T-helper 2 cell treated with Interferon-gamma antibody and Interleukin-4, amounts not matched to agents 5 μg/mL and 100 μg/mL, for 36 hours (primary cell): ENCODE data around the gene ZNF496.
"Not testable (repeated sequence)": the region's sequence is repeated elsewhere in the genome, so short reads cannot be mapped to it uniquely, and the experiment has no call there.

ENCODE experiments used
- DNase-seq: peaks from one replicate; pipeline ENCODE4 v3.0.0; 2021; ENCODE audit warnings: low spot score
- H3K27ac Mint-ChIP-seq: one replicate; pipeline ENCODE4 v1.8.0; 2021; ENCODE audit warnings: mild to moderate bottlenecking, mixed read lengths
- H3K27me3 Mint-ChIP-seq: one replicate; pipeline ENCODE4 v1.8.0; 2021; ENCODE audit warnings: low read depth, mixed read lengths
- H3K36me3 Mint-ChIP-seq: one replicate; pipeline ENCODE4 v1.8.0; 2021; ENCODE audit warnings: low read depth, mixed read lengths
- H3K4me1 Mint-ChIP-seq: one replicate; pipeline ENCODE4 v1.8.0; 2021; ENCODE audit warnings: low read depth, mixed read lengths
- H3K4me3 Mint-ChIP-seq: one replicate; pipeline ENCODE4 v1.8.0; 2022; ENCODE audit warnings: mild to moderate bottlenecking, moderate library complexity, mixed read lengths
- H3K9me3 Mint-ChIP-seq: one replicate; pipeline ENCODE4 v1.8.0; 2021; ENCODE audit warnings: mixed read lengths

Gene ZNF496

GRCh38 chr1:247331525-247332214 is at the start of gene ZNF496:
TSS of gene ZNF496 (minus strand) at chr1:247331867. CDS start at chr1:247329578, 2,289 bp downstream.
- H3K27me3 Mint-ChIP-seq, result no peaks in the 10 kb centered on the region
- peaks cover 19% of the 10 kb centered on the region for H3K4me1 Mint-ChIP-seq
- peak within 1 kb of the TSS; percentile 87 for H3K4me3 Mint-ChIP-seq
- peaks cover 11% of the 10 kb centered on the region for H3K36me3 Mint-ChIP-seq
- H3K27ac Mint-ChIP-seq, result peak within 1 kb of the TSS; percentile 94
- peak; percentile 50 for DNase-seq
- H3K9me3 Mint-ChIP-seq, result no peaks in the 10 kb centered on the region

- Mint-ChIP-seq H3K4me1 (peaks cover 2% of the 10 kb centered on the region), H3K9me3 (no peaks in the 10 kb centered on the region), H3K27ac (no peak overlapping the region), H3K4me3 (no peak overlapping the region), H3K36me3 (no peaks in the 10 kb centered on the region), H3K27me3 (peaks cover 19% of the 10 kb centered on the region)
- no peak for DNase-seq
These were observed 46.8 kb upstream of the ZNF496 start for GRCh38 chr1:247378334-247379073.

- H3K9me3 Mint-ChIP-seq, H3K4me1 Mint-ChIP-seq, DNase-seq, H3K4me3 Mint-ChIP-seq, H3K27ac Mint-ChIP-seq, H3K36me3 Mint-ChIP-seq: not testable (repeated sequence)
- H3K27me3 Mint-ChIP-seq, result peaks cover 18% of the 10 kb centered on the region
These were observed 46.0 kb upstream of the ZNF496 start for GRCh38 chr1:247377656-247378055.

GRCh38 chr1:247376659-247377058 is 45.0 kb upstream of the ZNF496 start:
- no peak overlapping the region for H3K4me3 Mint-ChIP-seq
- no peak overlapping the region for H3K27ac Mint-ChIP-seq
- no peaks in the 10 kb centered on the region for H3K36me3 Mint-ChIP-seq
- peaks cover 18% of the 10 kb centered on the region for H3K27me3 Mint-ChIP-seq
- H3K4me1 Mint-ChIP-seq, result peaks cover 6% of the 10 kb centered on the region
- H3K9me3 Mint-ChIP-seq, result no peaks in the 10 kb centered on the region
- DNase-seq, result no peak

GRCh38 chr1:247375747-247376146 is 44.1 kb upstream of the ZNF496 start:
- no peak for DNase-seq
- Mint-ChIP-seq H3K36me3 (no peaks in the 10 kb centered on the region), H3K27me3 (peaks cover 18% of the 10 kb centered on the region)

GRCh38 chr1:247374651-247375334 is 43.1 kb upstream of the ZNF496 start:
- not testable (repeated sequence) for H3K36me3 Mint-ChIP-seq, DNase-seq, H3K27ac Mint-ChIP-seq, H3K4me3 Mint-ChIP-seq, H3K4me1 Mint-ChIP-seq, H3K9me3 Mint-ChIP-seq
- peaks cover 18% of the 10 kb centered on the region for H3K27me3 Mint-ChIP-seq

More at GRCh38 chr1:247375747-247376146, 44.1 kb upstream of the ZNF496 start:
- H3K4me1 Mint-ChIP-seq, result peaks cover 6% of the 10 kb centered on the region
- H3K4me3 Mint-ChIP-seq, result no peak overlapping the region
- H3K27ac Mint-ChIP-seq, result no peak overlapping the region
- H3K9me3 Mint-ChIP-seq, result no peaks in the 10 kb centered on the region

- H3K36me3 Mint-ChIP-seq, result no peaks in the 10 kb centered on the region
- peak overlapping the region; percentile 58 for H3K4me3 Mint-ChIP-seq
- H3K27me3 Mint-ChIP-seq, result peaks cover 18% of the 10 kb centered on the region
- H3K9me3 Mint-ChIP-seq, result no peaks in the 10 kb centered on the region
- DNase-seq, result peak; percentile 33
- H3K4me1 Mint-ChIP-seq, result peaks cover 6% of the 10 kb centered on the region
- H3K27ac Mint-ChIP-seq, result no peak overlapping the region
These were observed 42.1 kb upstream of the ZNF496 start for GRCh38 chr1:247373721-247374141.

GRCh38 chr1:247371801-247372259 is 40.2 kb upstream of the ZNF496 start:
- H3K27ac Mint-ChIP-seq, result no peak overlapping the region
- H3K36me3 Mint-ChIP-seq, result no peaks in the 10 kb centered on the region
- H3K4me1 Mint-ChIP-seq, result peaks cover 6% of the 10 kb centered on the region
- H3K9me3 Mint-ChIP-seq, result no peaks in the 10 kb centered on the region
- H3K27me3 Mint-ChIP-seq, result peaks cover 18% of the 10 kb centered on the region
- no peak overlapping the region for H3K4me3 Mint-ChIP-seq
- no peak for DNase-seq

- Mint-ChIP-seq H3K27me3 (peaks cover 18% of the 10 kb centered on the region), H3K4me1 (peaks cover 6% of the 10 kb centered on the region), H3K4me3 (no peak overlapping the region), H3K27ac (no peak overlapping the region), H3K9me3 (peaks cover 1% of the 10 kb centered on the region), H3K36me3 (no peaks in the 10 kb centered on the region)
- DNase-seq, result no peak
These were observed 39.4 kb upstream of the ZNF496 start for GRCh38 chr1:247370786-247371732.

GRCh38 chr1:247368490-247369145 is 37.0 kb upstream of the ZNF496 start:
- Mint-ChIP-seq H3K36me3 (no peaks in the 10 kb centered on the region), H3K4me3 (no peak overlapping the region), H3K9me3 (peaks cover 11% of the 10 kb centered on the region), H3K4me1 (peaks cover 4% of the 10 kb centered on the region), H3K27ac (no peak overlapping the region), H3K27me3 (no peaks in the 10 kb centered on the region)
- DNase-seq, result no peak

- Mint-ChIP-seq H3K4me3 (no peak overlapping the region), H3K4me1 (peaks cover 4% of the 10 kb centered on the region), H3K36me3 (no peaks in the 10 kb centered on the region), H3K9me3 (peaks cover 11% of the 10 kb centered on the region), H3K27ac (no peak overlapping the region), H3K27me3 (peaks cover 2% of the 10 kb centered on the region)
- DNase-seq, result no peak
These were observed 36.2 kb upstream of the ZNF496 start for GRCh38 chr1:247367786-247368422.

GRCh38 chr1:247366926-247367645 is 35.4 kb upstream of the ZNF496 start:
- no peak for DNase-seq
- H3K4me3 Mint-ChIP-seq, result no peak overlapping the region
- H3K4me1 Mint-ChIP-seq, result no peaks in the 10 kb centered on the region
- no peaks in the 10 kb centered on the region for H3K36me3 Mint-ChIP-seq
- no peak overlapping the region for H3K27ac Mint-ChIP-seq
- peaks cover 2% of the 10 kb centered on the region for H3K27me3 Mint-ChIP-seq
- H3K9me3 Mint-ChIP-seq, result peaks cover 11% of the 10 kb centered on the region
